Stimulated activated CD4-positive, alpha-beta T cell treated with anti-CD3 and anti-CD28 coated beads, Interleukin-12 subunit alpha, Interleukin-12 subunit beta, amount 100 ng/mL, for 24 hours (primary cell): ENCODE data around the gene PAK1.

Experiments used
- DNase-seq, 2 experiments: peaks; one replicate each; pipeline ENCODE4 v3.0.0-alpha.2; 2020; ENCODE audit warnings: low read depth in 2 of 2

Gene PAK1

GRCh38 chr11:77474684-77475060 is 778 bp upstream of the PAK1 start:
- DNase-seq: no peak

- DNase-seq: peak in 1 of 2 experiments; percentile 36
Measured at GRCh38 chr11:77472991-77473800, 698 bp downstream of the PAK1 start.

- DNase-seq: peak in 1 of 2 experiments; percentile 11
Measured at GRCh38 chr11:77471558-77472193, 2.2 kb downstream of the PAK1 start.

- DNase-seq: no peak
Measured at GRCh38 chr11:77470971-77471370, 2.9 kb downstream of the PAK1 start.

- no peak for DNase-seq
Measured at GRCh38 chr11:77470504-77470903, 3.4 kb downstream of the PAK1 start.

- no peak for DNase-seq
Measured at GRCh38 chr11:77468527-77468926, 5.4 kb downstream of the PAK1 start.

DNA sequence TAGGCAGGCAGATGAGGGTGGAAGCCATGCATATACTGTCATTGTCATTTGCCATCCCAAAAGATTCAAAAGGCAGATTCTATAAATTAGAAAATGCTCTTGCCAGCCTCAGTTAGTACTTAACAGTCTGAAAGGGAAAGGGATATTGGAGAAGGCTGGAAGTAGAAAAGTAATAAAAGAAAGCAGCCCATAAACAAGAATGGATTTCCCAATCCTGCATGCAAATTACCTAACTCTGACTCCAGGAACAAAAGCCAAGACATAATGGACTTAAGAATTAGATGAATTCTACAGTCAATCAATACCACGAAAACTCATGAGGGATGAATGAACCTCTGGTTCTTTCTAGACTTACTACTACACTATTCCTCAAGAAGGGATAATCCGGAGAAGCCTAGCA is 5.9 kb downstream of the PAK1 start:
- no peak for DNase-seq

DNA sequence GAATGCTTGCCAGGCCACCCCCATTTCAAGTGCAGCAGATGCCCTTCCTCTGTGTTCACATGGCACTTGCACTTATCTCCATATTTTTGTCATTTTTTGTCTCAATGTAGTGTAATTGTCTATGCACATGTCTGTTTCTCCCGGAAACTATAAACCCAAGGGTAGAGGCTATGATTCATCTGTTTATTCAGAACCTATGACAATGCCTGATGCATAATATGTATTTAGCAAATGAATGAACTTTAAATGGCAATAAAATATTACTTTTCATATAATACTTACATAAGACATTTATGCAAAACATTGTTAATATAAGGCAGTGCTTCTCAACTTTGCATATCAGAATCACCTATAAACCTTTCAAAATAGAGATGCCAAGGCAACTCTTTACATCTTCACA is 6.7 kb downstream of the PAK1 start:
- no peak for DNase-seq

DNA sequence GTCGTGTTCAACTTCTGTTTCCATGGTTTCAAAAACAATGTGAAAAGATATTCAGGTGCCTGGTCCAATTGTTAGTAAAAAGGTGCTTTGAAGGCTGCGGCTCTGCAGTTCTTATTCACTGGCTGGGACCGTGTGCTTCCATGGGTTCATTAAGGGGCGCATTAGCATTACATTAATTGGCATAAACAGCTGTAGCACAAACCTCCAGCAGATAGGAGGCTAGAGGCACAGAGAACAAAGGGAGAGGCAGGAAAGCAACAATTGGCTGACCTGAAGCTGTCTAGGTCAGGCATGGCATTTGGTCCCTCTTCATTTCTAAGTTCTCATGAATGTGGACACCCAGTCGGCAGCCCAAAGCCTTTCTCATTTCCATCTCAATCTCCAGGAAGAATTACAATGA is 16.6 kb downstream of the PAK1 start:
- no peak for DNase-seq

- no peak for DNase-seq
Measured at GRCh38 chr11:77455740-77456139, 18.2 kb downstream of the PAK1 start.

GRCh38 chr11:77454867-77455655 is 18.8 kb downstream of the PAK1 start:
- no peak for DNase-seq

- DNase-seq: no peak
Measured at GRCh38 chr11:77450227-77450626, 23.7 kb downstream of the PAK1 start.

DNA sequence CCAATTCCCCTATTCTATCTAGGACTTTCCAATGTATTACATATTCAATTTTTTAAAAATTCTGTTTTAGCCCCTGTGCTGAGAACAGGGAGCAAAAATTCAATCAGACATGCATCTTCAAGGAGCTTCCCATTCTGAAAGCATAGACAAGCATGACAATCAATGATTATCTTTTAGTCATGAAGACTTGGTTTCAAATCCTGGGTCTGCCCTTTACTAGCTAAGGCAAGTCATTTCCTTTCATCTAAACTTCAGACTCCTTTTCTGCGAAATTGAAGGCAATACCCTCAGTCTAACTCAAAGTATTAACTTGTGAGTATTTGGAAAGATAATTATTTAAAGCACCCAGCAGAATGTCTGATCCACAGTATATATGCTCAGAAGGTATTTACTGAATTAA is 24.1 kb downstream of the PAK1 start:
- DNase-seq: no peak

DNA sequence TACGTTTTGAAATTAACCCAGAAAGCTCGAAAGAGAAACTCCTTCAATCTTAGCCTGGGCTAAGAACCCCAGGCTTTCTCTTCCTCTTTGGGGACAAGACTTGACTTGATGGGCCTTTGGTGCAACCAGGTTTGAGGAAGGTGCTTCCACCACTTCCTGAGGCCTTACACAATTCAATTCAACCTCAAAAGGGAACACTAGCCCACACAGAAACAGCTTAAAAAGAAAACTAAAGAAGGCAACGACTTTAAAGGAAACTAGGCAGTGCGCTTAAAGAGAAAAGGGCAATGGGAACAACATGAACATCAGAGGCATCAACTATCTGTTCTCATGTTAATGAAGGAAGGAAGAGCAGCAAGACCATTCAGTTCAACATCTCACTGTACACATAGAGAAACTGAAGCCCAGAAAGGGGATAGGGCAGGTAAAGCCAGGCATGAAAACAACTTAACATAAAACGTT is 24.8 kb downstream of the PAK1 start:
- DNase-seq: no peak

- no peak for DNase-seq
Measured at GRCh38 chr11:77448269-77448668, 25.6 kb downstream of the PAK1 start.

GRCh38 chr11:77446911-77447629 is 26.8 kb downstream of the PAK1 start:
- no peak for DNase-seq

GRCh38 chr11:77444261-77444660 is 29.6 kb downstream of the PAK1 start:
- no peak for DNase-seq

- no peak for DNase-seq
Measured at GRCh38 chr11:77442394-77443053, 31.4 kb downstream of the PAK1 start.

- DNase-seq: no peak
Measured at GRCh38 chr11:77441426-77441825, 32.5 kb downstream of the PAK1 start.

GRCh38 chr11:77440678-77441077 is 33.2 kb downstream of the PAK1 start:
- no peak for DNase-seq

- no peak for DNase-seq
Measured at GRCh38 chr11:77438487-77438886, 35.4 kb downstream of the PAK1 start.
